HG02623 (cell line): ENCODE data around the gene METTL22.
A peak's percentile ranks its signal among the peaks of the same experiment; 100 is the strongest.
"Not testable (repeated sequence)": the region's sequence is repeated elsewhere in the genome, so short reads cannot be mapped to it uniquely, and the experiment has no call there.

ENCODE experiments used
- ATAC-seq: cut with Tn5 transposase; IDR thresholded peaks from one replicate; pipeline ENCODE4 v1.9.1; 2021; ENCODE audit warnings: moderate library complexity; ENCODE audit not compliant: unreplicated experiment

The METTL22 gene

GRCh38 chr16:8631373-8631772, 9.9 kb downstream of the METTL22 start:
- ATAC-seq = no peak

DNA sequence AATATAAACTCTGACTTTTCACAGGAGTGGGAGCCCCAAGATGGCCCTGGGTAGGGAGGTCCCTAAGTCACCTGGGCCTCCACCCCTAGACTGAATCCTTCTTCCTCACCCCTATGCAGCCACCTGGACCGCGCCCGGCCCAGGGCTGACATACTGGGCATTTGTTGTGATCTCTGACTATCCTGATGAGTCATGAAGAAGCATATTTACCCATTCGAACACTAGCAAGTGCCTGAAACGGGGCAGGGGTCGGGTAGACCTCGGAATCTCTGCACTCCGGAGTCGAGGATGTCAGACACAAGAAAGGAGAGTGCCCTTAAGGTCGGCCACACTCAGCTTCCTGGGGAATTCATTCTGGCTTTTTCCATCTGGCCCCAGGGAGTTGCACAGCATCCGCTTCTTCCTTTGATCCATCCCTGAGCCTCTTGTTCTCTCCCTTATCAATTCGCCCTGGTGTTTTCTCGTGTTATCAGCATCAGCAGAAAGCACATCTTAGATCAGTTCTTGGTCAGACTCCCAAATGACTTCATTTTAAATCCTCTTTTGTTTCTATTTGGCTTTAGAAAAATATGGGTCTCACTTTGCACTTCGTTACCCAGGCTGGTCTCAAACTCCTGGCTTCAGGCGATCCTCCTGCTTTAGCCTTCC, 10.4 kb downstream of the METTL22 start:
- no peak for ATAC-seq

- ATAC-seq = no peak
Measured at GRCh38 chr16:8632675-8633182, 11.2 kb downstream of the METTL22 start.

- ATAC-seq = no peak
Measured at GRCh38 chr16:8634991-8635736, 13.7 kb downstream of the METTL22 start.

DNA sequence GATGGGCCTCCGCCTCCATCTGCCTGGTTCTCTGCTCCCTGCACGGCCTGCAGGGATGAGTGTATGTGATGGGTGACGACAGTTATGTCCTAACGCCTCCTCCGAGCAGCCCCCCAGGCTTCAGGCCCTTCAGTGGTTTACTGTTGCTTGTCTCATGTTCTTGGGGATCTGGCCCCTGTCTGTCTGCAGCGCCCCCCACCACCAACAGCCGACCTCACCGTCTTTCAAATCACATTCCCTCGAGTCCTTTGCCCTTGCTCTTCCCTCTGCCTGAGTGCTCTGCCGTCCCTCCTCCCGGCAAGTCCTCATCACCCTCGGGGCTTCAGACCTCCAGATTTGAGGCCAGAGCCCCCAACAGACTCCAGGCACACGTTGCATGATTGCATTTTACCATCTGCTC, 18.2 kb downstream of the METTL22 start:
- no peak for ATAC-seq

DNA sequence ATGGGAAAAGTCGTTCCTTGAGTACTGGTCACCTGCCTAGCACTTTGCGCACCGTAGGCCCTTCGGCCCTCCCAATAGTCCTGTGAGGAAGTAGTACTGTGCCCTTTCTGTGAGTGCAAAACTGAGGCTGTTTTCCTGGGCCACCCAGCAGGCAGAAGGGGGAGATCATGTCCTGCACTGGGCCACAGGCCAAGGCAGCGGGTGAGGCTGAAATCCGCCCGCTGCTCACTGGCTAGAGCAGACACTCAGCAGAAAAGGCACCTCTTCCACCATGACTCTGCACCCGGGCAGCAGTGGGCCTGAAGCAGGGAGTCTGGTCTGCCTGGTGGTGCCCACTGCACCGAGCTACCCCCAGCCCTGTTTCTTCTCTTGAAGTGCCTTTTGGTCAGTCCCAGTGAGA, 20.2 kb downstream of the METTL22 start:
- no peak for ATAC-seq

DNA sequence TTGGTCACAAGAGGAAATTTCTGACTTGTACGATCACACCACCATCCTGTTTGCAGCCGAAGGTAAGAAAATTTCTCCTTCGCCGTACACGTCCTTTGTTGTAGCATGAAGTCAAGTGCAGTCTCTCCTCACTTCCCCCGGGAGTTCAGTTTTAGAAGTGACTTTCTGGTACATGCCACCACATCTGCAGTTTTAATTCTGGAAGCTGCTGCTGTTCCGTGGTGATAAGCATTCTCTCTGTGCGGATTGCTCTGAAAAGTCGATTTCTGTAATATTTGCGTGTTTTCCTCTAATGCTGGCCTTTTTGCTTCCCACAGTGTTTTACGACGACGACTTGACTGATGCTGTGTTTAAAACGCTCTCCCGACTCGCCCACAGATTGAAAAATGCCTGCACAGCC, 20.6 kb downstream of the METTL22 start:
- no peak for ATAC-seq

DNA sequence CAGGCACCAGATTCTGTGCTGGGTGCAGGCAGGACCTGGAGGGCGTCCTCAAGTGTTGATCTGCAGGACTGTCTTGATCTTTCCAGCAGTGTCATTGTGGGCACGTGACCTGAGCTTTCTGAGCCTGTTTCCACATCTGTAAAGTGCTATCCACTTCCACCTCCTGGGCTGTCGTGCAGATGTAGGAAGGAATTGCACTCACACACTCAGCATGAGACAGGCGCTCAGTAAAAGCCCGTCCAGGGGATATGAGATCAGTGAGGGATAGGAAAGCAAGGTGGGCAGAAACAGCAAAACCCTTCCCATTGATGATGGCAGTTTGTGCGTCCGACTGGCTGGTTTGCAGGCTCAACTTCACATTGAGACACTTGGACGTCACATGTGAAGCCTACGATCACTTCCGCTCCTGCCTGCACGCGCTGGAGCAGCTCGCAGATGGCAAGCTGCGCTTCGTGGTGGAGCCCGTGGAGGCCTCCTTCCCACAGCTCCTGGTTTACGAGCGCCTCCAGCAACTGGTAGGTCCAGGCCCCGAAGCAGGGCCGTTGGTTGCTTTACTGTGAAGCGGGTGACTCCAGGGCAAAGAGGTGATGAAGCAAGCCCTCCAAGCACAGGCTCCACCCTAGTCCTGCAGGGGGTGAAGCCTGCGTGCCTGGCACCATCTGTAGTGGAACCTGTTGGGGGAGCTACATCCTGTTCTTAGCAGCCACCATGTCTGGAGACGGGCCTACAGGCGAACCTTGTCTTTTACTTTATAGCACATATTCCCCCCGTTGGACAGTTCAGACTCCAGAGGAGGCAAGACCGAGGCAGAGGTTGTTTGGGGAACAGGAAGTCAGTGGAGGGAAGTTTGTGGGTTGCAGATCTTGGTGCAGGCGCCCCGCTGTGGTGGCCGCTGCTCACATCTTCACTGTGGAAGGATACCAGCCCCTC, 23.0 kb downstream of the METTL22 start:
- ATAC-seq = no peak

DNA sequence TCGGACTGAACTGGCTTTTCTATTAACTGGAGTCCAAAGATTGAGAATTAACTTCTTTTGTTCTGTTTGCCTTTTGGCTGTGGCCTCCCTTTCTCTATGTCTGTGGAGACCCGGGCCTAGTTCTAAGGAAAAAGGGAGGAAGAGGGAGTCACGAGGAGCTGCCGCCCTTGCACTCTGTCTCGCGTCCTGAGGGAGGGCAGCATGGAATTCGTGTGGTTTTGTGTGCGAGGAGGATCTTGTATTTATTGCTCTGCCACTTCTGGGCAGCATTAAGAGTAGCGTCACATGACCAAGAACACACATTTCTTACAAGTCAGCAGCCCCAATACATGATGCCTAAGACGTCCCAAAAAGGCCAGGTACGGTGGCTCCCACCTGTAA, 23.6 kb downstream of the METTL22 start:
- no peak for ATAC-seq

DNA sequence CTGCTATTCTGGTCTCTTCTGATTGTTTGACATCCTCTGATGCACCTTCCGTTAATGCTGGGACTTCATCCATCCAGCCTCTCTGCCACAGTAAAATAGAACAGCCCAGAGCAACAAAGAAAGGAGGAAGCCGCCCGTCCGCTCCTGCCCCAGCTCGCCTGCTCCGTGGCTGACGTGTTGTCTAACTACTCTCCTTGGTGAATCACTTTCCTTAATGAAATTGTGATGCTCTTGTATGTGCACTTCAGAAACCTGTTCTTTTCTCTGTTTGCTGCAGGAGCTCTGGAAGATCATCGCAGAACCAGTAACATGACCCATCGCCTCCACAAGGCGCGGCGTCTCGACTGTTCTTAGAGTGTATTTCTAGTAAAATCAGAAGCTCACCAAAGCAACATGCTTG, 24.3 kb downstream of the METTL22 start:
- no peak for ATAC-seq

DNA sequence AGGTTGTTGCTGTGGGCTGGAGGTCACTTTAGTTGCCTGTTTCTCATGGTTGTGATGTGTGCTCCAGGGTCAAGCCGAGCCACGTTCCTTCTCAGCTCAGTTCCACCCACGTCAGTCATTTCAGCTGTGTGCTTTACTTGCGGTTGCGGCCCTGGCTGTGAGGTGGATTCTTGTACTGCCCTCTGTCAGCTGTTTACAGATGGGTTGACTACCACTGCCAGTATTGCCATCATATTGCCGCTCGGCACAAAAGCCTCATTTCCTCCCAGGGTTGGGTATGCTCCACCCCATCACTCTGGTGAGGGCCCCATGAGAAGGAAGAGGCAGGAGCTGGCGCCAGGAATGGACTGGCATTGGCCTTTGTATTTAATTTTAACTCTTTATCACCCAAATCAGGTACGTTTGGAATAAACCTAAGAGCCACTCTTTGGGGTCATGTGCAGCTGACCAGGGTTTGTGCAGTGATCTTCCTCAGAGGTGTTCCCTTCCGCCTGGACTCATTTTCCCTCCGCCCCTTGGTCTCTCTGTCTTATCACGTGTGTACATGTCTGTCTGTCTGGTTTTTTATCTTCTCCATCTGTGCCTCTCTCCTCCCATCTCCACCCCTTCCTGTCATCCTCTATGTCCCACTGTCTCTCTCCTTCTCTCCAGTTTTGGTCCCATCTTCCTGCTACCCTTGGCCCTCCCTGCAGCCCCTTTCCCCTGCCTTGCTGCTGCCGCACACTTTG, 25.0 kb downstream of the METTL22 start:
- ATAC-seq = no peak

DNA sequence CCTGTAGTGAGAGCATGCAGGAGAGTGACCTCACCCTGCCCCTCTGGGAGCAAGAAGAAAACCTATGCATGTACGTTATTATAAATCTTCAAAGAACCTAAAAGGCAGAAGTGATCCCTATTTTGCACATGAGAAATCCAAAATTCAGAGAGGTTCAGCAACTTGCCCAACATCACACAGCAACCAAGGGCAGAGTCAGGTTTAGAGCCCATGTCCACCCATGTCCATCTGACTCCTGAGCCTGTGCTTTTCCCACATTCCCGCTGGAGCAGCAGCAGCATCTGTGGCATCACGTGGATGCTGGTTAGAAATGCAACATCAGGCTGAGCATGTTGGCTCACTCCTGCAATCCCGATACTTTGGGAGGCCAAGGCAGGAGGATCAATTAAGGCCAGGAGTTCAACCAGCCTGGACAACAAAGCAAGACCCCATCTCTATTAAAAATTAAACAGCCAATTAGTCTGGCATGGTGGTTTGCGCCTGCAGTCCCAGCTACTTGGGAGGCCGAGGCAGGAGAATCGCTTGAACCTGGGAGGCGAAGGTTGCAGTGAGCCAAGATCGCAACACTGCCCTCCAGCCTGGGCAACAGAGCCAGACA, 26.3 kb downstream of the METTL22 start:
- no peak for ATAC-seq

DNA sequence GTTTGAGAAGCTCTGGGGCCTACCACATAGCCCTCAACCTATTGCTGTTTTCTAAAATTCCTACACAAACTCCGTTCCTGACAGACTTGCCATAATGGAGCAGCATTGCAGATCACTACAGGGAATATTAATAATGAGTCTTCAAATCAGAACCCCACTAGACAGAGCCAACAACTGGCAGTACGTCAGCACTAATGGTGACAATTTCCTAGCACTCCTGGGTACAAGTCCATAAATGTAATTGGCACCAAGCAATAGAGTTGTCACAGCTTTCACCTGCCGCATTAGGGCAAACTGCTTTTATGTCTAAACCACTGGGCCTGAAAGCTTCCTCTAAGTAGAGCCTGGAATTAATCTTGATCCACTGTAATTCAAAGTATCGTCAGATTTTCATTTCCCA, 27.4 kb downstream of the METTL22 start:
- ATAC-seq = no peak

GRCh38 chr16:8649829-8650554, 28.5 kb downstream of the METTL22 start:
- no peak for ATAC-seq

DNA sequence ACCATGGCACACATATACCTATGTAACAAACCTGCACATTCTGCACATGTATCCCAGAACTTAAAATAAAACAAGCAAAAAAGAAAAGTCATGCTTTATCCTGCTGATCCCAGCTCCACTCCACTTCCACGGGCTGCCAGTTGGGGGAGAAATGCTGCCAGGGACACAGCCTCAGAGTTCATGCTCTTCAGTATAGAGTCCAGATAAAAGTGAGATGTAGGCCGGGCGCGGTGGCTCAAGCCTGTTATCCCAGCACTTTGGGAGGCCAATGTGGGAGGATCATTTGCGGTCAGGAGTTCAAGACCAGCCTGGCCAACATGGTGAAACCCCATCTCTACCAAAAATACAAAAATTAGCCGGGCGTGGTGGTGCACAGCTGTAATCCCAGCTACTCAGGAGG, 30.5 kb downstream of the METTL22 start:
- ATAC-seq = not testable (repeated sequence)

- peak; percentile 48 for ATAC-seq
Measured at GRCh38 chr16:8655184-8655717, 33.8 kb downstream of the METTL22 start.

DNA sequence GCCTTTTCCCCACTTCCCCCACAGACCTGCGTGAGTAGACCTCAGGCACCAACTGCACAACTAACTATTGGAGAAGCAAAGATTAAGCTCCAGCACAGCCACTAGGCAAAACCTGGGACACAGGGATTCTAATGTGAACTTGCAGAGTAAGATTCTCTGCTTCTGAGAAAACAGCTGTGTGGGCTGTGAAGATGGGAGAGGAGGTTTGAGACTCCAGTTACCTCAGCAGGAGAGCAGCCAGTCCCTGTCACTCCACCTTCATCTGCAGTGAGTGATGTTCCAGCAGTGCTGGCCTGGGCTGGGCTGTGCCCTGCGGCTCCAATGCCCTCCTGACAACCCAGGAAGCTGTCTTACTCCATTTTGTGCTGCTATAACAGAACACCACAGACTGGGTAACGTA, 34.9 kb downstream of the METTL22 start:
- no peak for ATAC-seq

DNA sequence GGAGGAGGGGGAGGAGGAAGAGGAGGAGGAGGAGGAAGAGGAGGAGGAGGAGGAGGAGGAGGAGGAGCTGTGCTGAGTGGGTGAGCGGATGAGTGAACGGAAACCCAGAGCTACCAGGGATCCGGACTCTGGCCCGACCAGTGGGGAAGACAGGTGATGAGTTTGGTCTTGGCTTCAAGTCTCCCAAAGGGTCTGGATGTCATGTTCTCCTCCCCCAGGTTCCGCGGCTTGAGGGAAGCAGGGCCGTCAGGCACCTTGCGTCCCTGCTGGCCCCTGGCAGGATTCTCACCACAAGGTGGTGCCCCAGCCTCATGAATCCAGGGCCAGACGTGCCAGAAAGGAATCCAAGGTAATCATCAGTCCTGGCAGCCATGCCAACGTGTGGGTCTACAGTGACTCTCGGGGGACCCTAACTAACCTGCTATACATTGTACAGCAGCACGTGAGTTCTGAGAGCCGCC, 39.4 kb downstream of the METTL22 start:
- no peak for ATAC-seq

DNA sequence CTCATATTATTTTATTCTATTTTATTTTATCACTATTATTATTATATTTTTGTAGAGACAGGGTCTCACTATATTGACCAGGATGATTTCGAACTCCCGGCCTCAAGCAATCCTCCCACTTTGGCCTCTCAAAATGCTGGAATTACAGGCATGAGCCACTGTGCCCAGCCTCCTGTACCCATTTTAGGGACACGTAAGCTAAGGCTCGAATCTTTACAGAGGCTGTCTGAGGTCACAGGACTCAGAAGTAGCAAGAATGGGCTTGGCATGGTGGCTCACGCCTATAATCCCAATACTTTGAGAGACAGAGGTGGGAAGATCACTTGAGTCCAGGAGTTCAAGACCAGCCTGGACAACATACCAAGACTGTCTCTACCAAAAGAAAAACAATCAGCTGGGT, 40.2 kb downstream of the METTL22 start:
- no peak for ATAC-seq
